Mesendoderm (in vitro differentiated cells): ENCODE results near the gene ARRB1.

Experiments
- DNase-seq: peaks from one replicate; pipeline ENCODE4 v3.0.0; 2013
- H2AK5ac ChIP-seq: 2 replicates; pipeline ENCODE4 v1.6.1; 2013; ENCODE audit warnings: low read length, inconsistent platforms
- H2BK120ac ChIP-seq: 2 replicates; pipeline ENCODE4 v1.6.1; 2013; ENCODE audit warnings: low read depth, mild to moderate bottlenecking, low read length, moderate library complexity, mixed read lengths
- H2BK15ac ChIP-seq: replicated peaks from 2 replicates; pipeline ENCODE4 v1.6.1; 2013; ENCODE audit warnings: low read depth, mild to moderate bottlenecking, moderate library complexity
- H2BK5ac ChIP-seq: 2 replicates; pipeline ENCODE4 v1.6.1; 2013; ENCODE audit warnings: low read length, inconsistent platforms
- H3K18ac ChIP-seq: 2 replicates; pipeline ENCODE4 v1.6.1; 2013; ENCODE audit warnings: mild to moderate bottlenecking, low read length, mixed read lengths
- H3K23ac ChIP-seq: one replicate; pipeline ENCODE4 v1.6.1; 2013; ENCODE audit warnings: low read length
- H3K27ac ChIP-seq: 2 replicates; pipeline ENCODE4 v1.5.1; 2013; ENCODE audit warnings: low read depth, mild to moderate bottlenecking, inconsistent platforms, low read length, moderate library complexity
- H3K27me3 ChIP-seq: 2 replicates; pipeline ENCODE4 v1.6.1; 2013; ENCODE audit warnings: low read length, control low read depth, mild to moderate bottlenecking, inconsistent platforms; ENCODE audit not compliant: insufficient read depth, poor library complexity
- H3K36me3 ChIP-seq: 2 replicates; pipeline ENCODE4 v1.6.1; 2013; ENCODE audit warnings: low read length, inconsistent platforms; ENCODE audit not compliant: control insufficient read depth, insufficient read depth
- H3K4ac ChIP-seq: one replicate; pipeline ENCODE4 v1.6.1; 2013; ENCODE audit warnings: low read depth, mild to moderate bottlenecking, low read length, moderate library complexity
- H3K4me1 ChIP-seq: 2 replicates; pipeline ENCODE4 v1.6.1; 2013; ENCODE audit warnings: low read depth, low read length, inconsistent platforms; ENCODE audit not compliant: control insufficient read depth
- H3K4me2 ChIP-seq: 2 replicates; pipeline ENCODE4 v1.6.1; 2013; ENCODE audit warnings: low read length
- H3K4me3 ChIP-seq: 2 replicates; pipeline ENCODE4 v1.5.1; 2013; ENCODE audit warnings: mild to moderate bottlenecking, low read length
- H3K56ac ChIP-seq: one replicate; pipeline ENCODE4 v1.6.1; 2013; ENCODE audit warnings: low read length
- H3K79me1 ChIP-seq: 2 replicates; pipeline ENCODE4 v1.6.1; 2013; ENCODE audit warnings: low read length, inconsistent platforms
- H3K79me2 ChIP-seq: 2 replicates; pipeline ENCODE4 v1.6.1; 2013; ENCODE audit warnings: mild to moderate bottlenecking, low read length; ENCODE audit not compliant: control insufficient read depth, insufficient read depth
- H3K9ac ChIP-seq: 2 replicates; pipeline ENCODE4 v1.6.1; 2013; ENCODE audit warnings: low read length, inconsistent platforms
- H4K5ac ChIP-seq: one replicate; pipeline ENCODE4 v1.6.1; 2013; ENCODE audit warnings: low read length
- H4K8ac ChIP-seq: one replicate; pipeline ENCODE4 v1.6.1; 2013; ENCODE audit warnings: low read depth, mild to moderate bottlenecking, control low read depth, low read length, moderate library complexity
- WGBS: extraction: QIAGEN DNeasy Blood & Tissue Kit; methylation state at CpG from one replicate; pipeline ENCODE4 v1.1.7; 2013; ENCODE audit warnings: low lambda C conversion rate, missing lambda C conversion rate; ENCODE audit not compliant: insufficient coverage; ENCODE audit errors: extremely low coverage; 5-methylcytosine and 5-hydroxymethylcytosine counted together

The ARRB1 gene

DNA sequence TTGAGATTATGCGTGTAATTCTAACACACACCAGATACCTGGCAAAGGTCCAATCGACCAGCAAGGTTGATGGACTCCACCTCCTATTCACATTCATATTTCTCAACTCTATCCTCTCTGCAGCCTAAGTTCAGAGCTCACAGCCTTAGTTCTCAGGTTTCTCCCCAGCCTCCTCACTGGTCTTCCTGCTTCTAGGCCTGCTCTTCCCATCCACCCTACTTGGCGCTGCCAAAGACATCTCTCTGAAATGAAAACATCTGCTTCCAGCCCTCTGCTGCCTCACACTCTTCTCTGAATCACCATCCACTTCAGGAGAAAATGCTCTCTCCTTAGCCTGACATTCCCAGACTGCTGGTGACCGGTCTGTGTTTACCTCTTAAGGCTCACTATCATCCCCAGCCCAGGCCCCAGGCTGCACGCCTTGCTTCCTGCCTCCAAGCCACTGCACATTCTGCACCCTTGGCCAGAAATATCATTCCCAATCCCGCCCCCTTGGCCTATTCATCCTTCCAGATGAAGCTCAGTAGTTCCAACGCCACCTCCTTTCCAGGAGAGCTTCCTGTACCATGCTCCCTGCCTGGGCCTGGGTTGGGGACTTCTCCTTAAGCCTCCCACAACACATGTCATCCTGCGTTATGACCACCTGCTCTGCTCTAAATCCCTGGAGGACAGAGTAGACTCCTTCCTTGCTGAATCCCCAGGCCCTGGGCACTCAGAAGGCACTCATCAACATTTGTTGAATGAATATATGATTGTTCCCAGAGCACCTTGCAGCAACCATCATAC, 3.5 kb downstream of the ARRB1 start:
- no peaks in the 10 kb centered on the region for H3K27me3 ChIP-seq
- no CpG with 5 or more reads among the region's 8 CpGs for WGBS
- peak overlapping the region; percentile 4 for H3K23ac ChIP-seq
- peaks cover 40% of the 10 kb centered on the region for H3K79me1 ChIP-seq
- H3K56ac ChIP-seq, result peak overlapping the region; percentile 18
- H4K5ac ChIP-seq, result no peak overlapping the region
- peak overlapping the region; percentile 19 for H2BK5ac ChIP-seq
- no peak overlapping the region for H3K4me2 ChIP-seq
- no peak overlapping the region for H2BK120ac ChIP-seq
- no peak overlapping the region for H3K27ac ChIP-seq
- H3K36me3 ChIP-seq, result no peaks in the 10 kb centered on the region
- peak overlapping the region; percentile 27 for H3K9ac ChIP-seq
- no peak overlapping the region for H2BK15ac ChIP-seq
- H3K79me2 ChIP-seq, result peaks cover 71% of the 10 kb centered on the region
- H2AK5ac ChIP-seq, result peak overlapping the region; percentile 61
- no peak for DNase-seq
- H3K4me1 ChIP-seq, result peaks cover 40% of the 10 kb centered on the region
- H3K4me3 ChIP-seq, result no peak overlapping the region
- no peak overlapping the region for H3K4ac ChIP-seq
- H4K8ac ChIP-seq, result no peak overlapping the region
- peak overlapping the region; percentile 19 for H3K18ac ChIP-seq

DNA sequence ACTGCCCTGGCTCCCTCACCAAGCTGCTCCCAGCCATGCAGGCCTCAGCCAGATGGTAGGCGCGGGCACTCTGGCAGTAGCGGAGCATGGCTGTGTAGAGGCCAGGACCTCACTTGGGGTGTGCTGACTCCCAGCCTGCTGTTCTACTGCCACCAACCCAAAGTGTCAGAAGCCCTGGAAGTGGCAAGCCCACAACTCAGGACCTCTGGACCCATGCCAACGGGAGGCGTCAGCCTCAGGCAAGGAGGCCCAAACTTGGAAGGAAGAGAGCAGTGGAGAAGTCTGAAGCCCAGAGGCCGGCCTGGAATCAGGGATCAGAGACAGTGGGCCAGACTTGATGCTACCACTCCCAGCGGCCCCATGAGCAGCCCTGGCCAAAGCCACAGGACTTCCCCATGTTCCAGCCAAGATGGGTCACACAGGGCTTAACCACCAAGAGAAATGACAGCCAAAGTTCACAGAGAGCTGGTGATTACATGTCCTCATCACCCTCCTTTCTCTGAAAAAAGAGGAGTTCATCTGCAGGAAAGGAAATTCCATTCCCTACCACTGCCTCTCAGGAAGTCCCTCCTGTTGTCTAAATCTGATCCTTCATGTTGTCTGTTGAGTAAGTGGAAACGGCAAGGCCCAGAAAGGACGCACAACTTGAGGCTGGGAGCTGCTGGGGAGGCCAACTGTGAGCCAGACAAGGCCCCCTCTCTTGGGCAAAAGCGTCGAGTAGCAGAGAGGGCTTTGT, 4.4 kb downstream of the ARRB1 start:
- Histone ChIP-seq H3K79me2 (peaks cover 80% of the 10 kb centered on the region), H3K23ac (peak overlapping the region; percentile 81), H3K56ac (peak overlapping the region; percentile 54), H3K27ac (no peak overlapping the region), H4K8ac (no peak overlapping the region), H3K4me3 (no peak overlapping the region), H3K4ac (no peak overlapping the region), H2BK15ac (no peak overlapping the region), H2AK5ac (peak overlapping the region; percentile 54), H3K4me1 (peaks cover 45% of the 10 kb centered on the region), H3K18ac (no peak overlapping the region), H2BK5ac (no peak overlapping the region), H3K4me2 (no peak overlapping the region), H4K5ac (no peak overlapping the region), H2BK120ac (no peak overlapping the region), H3K36me3 (no peaks in the 10 kb centered on the region), H3K79me1 (peaks cover 44% of the 10 kb centered on the region), H3K27me3 (no peaks in the 10 kb centered on the region), H3K9ac (peak overlapping the region; percentile 19)
- WGBS, result no CpG with 5 or more reads among the region's 11 CpGs
- DNase-seq, result no peak

DNA sequence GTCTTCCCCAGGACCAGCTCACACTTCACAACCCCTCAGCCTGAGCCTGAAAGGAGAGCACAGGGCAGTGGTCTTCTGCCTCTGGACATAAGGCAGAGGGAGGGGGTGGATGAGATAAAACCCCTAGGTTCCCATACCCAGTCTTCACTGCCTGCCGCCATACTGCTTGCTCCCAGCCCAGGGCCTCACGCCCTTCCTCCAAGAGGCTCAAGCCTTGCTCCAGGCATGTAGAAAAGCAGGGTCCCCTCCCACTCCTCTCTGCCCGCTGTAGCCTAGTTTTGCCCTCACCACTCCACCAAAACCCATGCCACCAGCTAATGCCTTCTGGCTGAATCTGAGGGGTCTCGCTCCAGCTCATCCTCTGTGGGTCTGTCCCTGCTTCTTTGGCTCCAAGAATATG, 5.2 kb downstream of the ARRB1 start:
- Histone ChIP-seq H3K27me3 (no peaks in the 10 kb centered on the region), H3K4me1 (peaks cover 52% of the 10 kb centered on the region), H3K79me2 (peaks cover 87% of the 10 kb centered on the region), H3K4me3 (no peak overlapping the region), H3K18ac (no peak overlapping the region), H4K5ac (no peak overlapping the region), H2BK5ac (peak overlapping the region; percentile 27), H3K36me3 (no peaks in the 10 kb centered on the region), H3K23ac (peak overlapping the region; percentile 15), H4K8ac (no peak overlapping the region), H3K4ac (no peak overlapping the region), H3K56ac (peak overlapping the region; percentile 78), H3K27ac (peak overlapping the region; percentile 9), H3K79me1 (peaks cover 51% of the 10 kb centered on the region), H2BK120ac (no peak overlapping the region), H2BK15ac (no peak overlapping the region), H3K4me2 (no peak overlapping the region), H2AK5ac (peak overlapping the region; percentile 54), H3K9ac (peak overlapping the region; percentile 17)
- no CpG with 5 or more reads among the region's 4 CpGs for WGBS
- no peak for DNase-seq

DNA sequence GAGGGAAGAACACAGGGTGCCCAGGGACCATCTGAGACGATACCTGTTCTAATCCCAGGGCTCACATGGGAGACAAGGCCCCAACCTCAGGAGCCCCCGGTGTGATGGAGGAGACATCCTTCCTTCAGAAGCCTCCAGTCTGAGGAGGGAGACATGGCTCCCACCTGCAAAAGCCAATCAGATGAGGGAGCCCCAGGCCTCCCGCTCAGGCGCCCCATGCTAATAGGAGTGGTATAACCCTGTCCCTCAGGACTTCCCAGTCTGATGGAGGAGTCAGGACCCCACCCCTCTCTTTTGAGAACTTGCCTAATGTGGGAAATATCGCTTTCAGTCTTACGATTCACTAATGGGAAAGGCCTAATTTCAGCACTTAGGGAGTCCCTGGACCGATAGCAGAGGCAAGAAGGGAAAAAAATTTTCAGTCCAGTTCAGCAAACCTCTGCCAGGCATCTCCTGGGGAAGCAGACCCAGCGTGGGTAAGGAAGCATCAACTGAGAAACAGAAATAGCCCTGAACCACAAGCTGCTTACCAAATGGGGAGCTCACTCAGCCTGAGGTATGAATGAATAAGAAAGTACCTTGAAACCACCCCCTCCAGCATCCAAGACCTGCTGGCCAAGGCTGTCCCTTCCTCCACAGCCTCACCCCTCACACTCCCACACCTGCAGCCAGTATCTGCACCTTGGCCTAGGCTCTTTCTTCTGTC, 5.9 kb downstream of the ARRB1 start:
- Histone ChIP-seq H3K4me1 (peaks cover 55% of the 10 kb centered on the region), H3K4ac (no peak overlapping the region), H4K8ac (no peak overlapping the region), H3K36me3 (no peaks in the 10 kb centered on the region), H4K5ac (no peak overlapping the region), H3K79me1 (peaks cover 48% of the 10 kb centered on the region), H3K79me2 (peaks cover 82% of the 10 kb centered on the region), H2BK5ac (peak overlapping the region; percentile 3), H2BK120ac (no peak overlapping the region), H3K23ac (no peak overlapping the region), H3K18ac (peak overlapping the region; percentile 5), H2BK15ac (no peak overlapping the region), H3K9ac (peak overlapping the region; percentile 11), H3K4me3 (no peak overlapping the region), H3K27ac (no peak overlapping the region), H2AK5ac (peak overlapping the region; percentile 77), H3K56ac (peak overlapping the region; percentile 78), H3K4me2 (no peak overlapping the region), H3K27me3 (no peaks in the 10 kb centered on the region)
- WGBS, result no CpG with 5 or more reads among the region's 8 CpGs
- no peak for DNase-seq

DNA sequence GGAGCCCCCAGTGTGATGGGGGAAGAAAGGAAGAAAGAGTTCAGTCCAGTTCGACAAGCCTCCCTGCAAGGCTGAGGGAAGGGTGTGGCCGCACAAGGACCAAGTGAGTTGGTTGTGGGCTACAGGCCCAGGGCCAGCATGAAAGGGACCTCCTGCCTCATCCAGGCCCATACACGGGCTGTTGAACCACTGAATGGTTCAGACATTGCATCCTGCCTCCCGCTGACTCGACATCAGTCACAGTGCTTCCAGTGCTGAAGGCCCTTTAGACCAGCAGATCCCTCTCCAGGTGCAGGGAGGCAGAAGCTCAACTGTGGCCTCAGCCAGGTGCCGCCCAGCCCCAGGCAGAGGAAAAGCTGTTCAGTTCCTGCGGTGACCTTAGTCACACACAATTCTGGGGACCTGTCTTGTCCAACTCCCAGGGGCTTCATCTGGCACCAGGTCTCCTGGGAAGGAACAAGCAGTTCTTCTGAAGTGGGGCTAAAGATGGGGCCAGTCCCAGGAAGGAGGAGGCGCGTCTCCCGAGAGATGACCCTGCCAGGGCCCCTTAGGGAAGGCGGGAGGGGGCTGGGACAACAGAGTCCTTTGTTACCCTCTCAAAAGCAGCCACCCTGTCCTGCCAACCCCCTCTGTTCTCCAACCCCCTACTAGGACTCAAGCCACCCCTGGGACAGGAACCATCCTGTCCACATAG, 6.6 kb downstream of the ARRB1 start:
- Histone ChIP-seq H3K18ac (peak overlapping the region; percentile 5), H3K4me3 (no peak overlapping the region), H2BK5ac (peak overlapping the region; percentile 55), H3K4me2 (no peak overlapping the region), H4K5ac (no peak overlapping the region), H3K4ac (no peak overlapping the region), H3K27ac (peak overlapping the region; percentile 75), H3K23ac (no peak overlapping the region), H4K8ac (no peak overlapping the region), H3K36me3 (no peaks in the 10 kb centered on the region), H3K56ac (peak overlapping the region; percentile 65), H3K4me1 (peaks cover 60% of the 10 kb centered on the region), H3K27me3 (no peaks in the 10 kb centered on the region), H2BK120ac (no peak overlapping the region), H2AK5ac (peak overlapping the region; percentile 77), H2BK15ac (no peak overlapping the region), H3K9ac (peak overlapping the region; percentile 7), H3K79me2 (peaks cover 80% of the 10 kb centered on the region), H3K79me1 (peaks cover 46% of the 10 kb centered on the region)
- DNase-seq, result no peak
- no CpG with 5 or more reads among the region's 11 CpGs for WGBS
